Ramos (cell line): Measurements from ENCODE around the gene DUSP28.

Experiments
- in situ Hi-C: fragments of 300-500 bp; cut with MboI; formaldehyde crosslinking; loops from one replicate; pipeline ENCODE4 v1.14.3; 2022; ENCODE audit warnings: low sequenced_read_pairs; ENCODE audit not compliant: unreplicated experiment

Gene DUSP28

DNA sequence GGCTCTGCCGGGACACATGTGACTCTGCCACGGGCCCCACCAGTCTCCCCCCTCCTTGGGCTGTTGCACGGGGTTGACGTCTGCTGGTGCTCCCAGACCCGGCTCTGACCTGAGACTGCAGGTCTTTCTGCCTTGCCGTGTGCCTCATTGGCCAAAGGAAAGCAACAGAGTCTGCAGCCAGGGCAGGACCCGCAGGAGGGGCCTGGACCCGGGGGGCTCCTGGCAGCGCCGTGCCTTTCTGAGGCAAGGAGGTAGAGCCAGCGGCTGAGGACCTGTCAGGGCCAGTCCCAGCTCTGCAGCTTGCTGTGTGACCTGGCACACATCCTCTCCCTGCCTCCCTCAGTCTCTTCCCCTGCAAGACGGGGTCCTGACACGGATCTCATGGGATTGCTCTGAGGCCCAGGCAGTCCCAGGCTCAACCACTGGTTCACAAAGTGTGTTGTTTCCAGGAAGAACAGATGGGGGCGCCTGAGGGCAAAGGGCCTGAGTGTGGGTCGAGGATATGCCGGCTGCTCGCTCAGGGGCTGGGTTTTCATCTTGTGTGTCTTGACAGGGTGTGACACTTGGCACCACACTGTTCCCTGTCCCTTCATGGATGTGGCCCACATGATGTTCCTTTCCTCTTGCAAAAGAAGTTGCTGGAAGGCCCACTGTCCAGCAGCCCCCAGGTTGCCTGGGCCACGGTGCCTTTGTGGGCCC, 35.4 kb downstream of the DUSP28 start:
- in situ Hi-C loops, result no loop called here

DNA sequence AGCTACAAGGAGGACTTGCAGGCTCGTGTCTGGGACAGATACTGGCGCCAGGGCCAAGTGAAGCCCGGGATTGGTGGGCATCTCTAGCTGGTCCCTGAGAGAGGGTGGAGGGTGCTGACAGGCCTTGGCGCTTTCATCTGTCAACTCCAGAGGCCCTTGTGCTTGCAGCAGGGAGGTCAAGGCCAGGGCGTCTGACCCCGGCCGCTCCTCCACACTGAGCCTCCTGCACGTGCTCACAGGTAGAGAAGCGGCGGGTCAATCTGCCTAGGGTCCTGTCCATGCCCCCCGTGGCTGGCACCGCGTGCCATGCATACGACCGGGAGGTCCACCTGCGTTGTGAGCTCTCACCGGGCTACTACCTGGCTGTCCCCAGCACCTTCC, 35.9 kb downstream of the DUSP28 start:
- in situ Hi-C loops, result no loop called here

DNA sequence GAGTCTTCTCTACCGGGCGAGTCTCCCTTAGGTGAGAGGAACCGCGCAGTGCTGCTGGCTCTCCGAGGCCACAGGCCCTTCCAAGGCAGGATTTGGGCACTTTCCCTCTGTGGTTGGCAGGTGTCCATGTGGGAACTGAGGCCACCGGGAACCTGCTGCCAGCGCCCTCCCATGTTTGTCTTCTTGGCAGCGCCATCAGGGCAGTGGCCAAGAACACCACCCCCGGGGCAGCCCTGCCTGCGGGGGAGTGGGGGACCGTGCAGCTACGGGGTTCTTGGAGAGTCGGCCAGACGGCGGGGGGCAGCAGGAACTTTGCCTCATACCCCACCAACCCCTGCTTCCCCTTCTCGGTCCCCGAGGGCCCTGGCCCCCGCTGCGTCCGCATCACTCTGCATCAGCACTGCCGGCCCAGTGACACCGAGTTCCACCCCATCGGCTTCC, 36.4 kb downstream of the DUSP28 start:
- in situ Hi-C loops, result no loop called here

- in situ Hi-C loops, result no loop called here
These were observed 36.9 kb downstream of the DUSP28 start for GRCh38 chr2:240597054-240597418.

- in situ Hi-C loops, result no loop called here
These were observed 37.4 kb downstream of the DUSP28 start for GRCh38 chr2:240597419-240598181.

DNA sequence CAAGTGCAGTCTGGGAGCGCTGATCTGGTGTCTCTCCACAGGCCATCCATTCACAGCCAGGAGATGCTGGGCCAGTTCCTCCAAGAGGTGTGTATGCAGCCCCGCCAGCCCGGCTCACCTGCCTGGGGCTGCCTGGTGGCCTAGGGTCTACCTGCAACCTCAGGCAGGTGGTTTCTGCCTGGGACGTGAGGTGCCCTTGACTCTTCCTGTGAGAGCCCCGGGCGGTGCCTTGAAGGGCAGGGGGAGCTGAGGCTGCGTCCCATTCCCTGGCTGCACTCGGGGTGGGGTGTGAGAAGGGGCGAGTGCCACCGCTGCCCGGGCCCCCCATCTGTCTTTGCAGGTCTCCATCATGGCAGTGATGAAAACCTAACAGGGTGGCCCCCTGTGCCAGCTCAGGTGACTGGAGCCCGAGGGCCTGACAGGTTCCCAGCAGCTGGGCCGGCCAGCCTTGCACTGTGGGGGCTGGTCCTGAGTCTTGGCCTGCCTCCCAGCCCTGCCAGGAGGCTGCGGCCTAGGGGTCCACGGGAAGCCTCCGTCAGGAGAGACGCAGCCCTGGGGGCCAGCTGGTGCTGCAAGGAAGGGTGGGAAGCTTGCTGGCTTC, 38.3 kb downstream of the DUSP28 start:
- in situ Hi-C loops, result no loop called here

- in situ Hi-C loops, result no loop called here
These were observed 39.0 kb downstream of the DUSP28 start for GRCh38 chr2:240599141-240599583.

DNA sequence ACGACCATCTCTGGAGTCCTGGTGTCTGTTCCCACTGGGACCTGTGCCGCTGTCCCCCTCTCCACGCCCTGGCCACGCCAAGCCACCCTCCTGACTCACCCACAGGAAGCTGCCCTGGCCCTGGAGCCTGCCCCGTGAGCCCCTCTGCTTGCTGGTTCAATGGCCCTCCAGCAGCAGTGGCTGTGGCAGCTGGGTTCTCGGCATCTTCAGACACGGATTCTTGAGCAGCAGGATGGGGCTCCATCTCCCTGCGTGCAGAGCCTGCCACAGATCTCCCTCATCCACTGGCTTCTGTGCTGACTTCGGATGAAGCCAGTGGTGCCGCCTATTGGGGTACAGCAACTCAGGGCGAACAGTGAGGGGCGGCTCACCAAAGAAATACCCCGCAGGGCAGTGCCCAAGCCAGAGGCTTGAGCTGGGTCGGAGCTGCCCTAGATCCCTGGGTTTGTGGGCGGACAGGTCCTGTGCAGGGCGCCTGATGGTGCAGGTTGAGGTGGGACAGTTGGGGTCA, 40.3 kb downstream of the DUSP28 start:
- in situ Hi-C loops, result no loop called here

DNA sequence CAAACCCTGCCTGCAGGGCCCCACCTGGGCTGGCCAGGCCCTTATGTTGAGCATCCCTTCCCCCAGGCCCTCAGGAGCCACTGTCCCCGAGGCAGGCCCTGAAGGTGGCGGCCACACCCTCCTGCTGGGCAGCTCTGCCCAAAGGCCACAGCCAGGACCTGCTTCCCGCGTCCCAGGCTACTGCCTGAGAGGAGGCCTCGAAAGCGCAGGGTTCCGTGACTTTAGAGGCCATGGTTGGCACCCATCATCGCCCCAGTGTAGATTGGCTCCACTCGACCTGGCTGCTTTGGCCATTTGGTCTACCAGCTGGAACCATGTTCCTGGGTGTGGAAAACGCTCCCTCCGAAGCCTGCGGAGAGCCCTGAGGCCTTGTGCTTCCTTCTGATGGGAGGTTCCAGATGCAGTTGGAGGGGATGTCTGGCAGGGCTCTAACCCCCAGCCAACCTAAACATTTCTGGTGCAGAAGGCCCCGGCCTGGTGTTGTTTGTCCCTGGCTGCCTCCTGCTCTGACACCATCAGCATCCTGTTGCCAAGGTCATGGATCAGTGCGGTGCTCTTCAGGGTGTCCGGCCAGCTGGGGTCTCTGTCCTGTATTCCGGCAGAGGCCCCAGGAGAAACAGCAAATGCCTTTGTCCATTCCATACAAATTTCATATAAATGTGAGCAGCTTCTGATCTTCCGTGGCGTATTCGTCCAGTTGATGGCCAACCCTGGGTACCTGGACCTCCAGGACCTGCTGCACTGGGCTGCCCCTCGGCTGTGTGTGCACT, 41.1 kb downstream of the DUSP28 start:
- in situ Hi-C loops, result no loop called here

DNA sequence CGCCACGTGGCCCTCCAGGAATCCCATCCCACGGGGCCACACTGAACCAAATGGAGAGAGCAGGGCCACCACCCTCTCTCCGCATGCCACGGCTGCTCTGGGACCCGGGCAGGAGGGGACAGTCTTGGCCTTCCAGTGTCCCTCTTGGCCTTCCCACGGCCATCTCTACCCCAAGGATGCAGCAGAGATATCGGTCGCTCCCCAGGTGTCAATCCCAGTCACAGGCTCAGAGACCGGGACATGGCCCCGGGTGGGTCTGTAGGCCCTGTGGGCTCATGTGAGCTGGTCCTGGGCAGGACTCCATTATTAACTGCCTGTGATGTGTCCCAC, 41.6 kb downstream of the DUSP28 start:
- in situ Hi-C loops, result no loop called here

DNA sequence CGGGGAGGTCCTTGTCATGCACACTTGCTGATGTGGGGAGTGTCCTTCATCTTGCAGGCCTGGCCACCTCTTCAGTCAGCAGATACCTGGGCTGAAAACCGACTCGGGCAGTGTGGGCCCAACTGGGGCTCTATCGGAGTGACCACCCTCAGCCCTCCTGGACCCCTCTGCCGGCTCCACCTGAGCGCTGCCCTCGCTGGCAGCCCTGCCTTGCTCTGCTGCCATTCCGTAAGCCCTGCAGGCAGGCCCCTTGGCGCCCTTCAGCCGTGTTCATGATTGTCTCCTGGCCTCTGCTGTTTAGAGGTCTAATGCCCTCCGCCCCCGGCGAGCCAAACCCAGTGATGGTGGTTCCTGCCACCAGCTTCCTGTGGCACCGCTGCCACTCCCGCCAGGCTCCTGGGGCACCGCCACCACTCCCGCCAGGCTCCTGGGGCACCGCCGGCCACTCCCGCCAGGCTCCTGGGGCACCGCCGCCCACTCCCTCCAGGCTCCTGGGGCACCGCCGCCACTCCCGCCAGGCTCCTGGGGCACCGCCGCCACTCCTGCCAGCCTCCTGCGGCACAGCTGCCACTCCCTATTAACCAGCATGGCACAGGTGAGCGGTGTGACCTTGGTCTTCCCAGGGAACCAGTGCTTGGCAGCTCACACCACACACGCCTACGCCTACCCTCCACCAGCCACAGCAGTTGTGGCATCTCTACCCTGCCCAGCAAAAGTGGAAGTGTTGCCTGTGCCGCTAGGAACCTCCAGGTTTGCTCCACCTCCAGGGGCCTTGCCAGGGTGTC, 42.3 kb downstream of the DUSP28 start:
- in situ Hi-C loops, result no loop called here

GRCh38 chr2:240603081-240603835, 43.1 kb downstream of the DUSP28 start:
- in situ Hi-C loops, result no loop called here

DNA sequence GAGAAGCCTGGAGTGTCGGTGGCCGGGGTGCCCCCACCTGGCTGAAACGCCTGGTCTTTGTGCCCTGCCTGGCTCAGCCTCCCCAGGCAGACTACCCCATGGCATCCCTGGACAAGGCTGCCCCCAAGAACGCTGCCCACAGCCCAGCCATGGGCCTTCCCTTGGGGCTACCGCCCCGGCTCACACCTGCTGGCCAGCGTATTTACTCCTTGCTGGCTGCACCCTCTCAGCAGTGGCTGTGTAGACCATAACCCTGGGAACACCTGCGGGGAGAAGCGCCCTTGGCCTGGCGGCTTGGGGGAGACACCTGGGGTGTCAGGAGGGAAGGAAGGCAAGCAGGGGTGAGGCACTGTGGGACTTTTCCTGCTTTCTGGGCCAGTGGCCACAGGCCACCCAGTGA, 43.7 kb downstream of the DUSP28 start:
- in situ Hi-C loops, result no loop called here

GRCh38 chr2:240604291-240604938, 44.3 kb downstream of the DUSP28 start:
- in situ Hi-C loops, result no loop called here

- in situ Hi-C loops, result no loop called here
These were observed 45.0 kb downstream of the DUSP28 start for GRCh38 chr2:240604939-240605716.

- in situ Hi-C loops, result no loop called here
These were observed 45.9 kb downstream of the DUSP28 start for GRCh38 chr2:240605867-240606743.

- in situ Hi-C loops, result no loop called here
These were observed 51.5 kb downstream of the DUSP28 start for GRCh38 chr2:240611601-240612210.
